GM12875 (cell line): Measurements from ENCODE around the gene TRAPPC2L.

Source experiments
- H3K4me3 ChIP-seq: one replicate; pipeline ENCODE4 v1.5.1; 2011; ENCODE audit warnings: low read depth, low read length, control low read depth
- TF ChIP-seq, protein P1 (sequence below): IDR thresholded peaks from 2 replicates; pipeline ENCODE4 v1.5.1; 2011; ENCODE audit warnings: low read depth, mild to moderate bottlenecking, control low read depth, inconsistent platforms, low read length, moderate library complexity, borderline replicate concordance; ENCODE audit not compliant: insufficient read depth

The TRAPPC2L gene

GRCh38 chr16:88901718-88902337, 44.9 kb downstream of the TRAPPC2L start:
- TF ChIP-seq, protein P1, sequence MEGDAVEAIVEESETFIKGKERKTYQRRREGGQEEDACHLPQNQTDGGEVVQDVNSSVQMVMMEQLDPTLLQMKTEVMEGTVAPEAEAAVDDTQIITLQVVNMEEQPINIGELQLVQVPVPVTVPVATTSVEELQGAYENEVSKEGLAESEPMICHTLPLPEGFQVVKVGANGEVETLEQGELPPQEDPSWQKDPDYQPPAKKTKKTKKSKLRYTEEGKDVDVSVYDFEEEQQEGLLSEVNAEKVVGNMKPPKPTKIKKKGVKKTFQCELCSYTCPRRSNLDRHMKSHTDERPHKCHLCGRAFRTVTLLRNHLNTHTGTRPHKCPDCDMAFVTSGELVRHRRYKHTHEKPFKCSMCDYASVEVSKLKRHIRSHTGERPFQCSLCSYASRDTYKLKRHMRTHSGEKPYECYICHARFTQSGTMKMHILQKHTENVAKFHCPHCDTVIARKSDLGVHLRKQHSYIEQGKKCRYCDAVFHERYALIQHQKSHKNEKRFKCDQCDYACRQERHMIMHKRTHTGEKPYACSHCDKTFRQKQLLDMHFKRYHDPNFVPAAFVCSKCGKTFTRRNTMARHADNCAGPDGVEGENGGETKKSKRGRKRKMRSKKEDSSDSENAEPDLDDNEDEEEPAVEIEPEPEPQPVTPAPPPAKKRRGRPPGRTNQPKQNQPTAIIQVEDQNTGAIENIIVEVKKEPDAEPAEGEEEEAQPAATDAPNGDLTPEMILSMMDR = no peak
- no peak overlapping the region for H3K4me3 ChIP-seq

GRCh38 chr16:88902744-88903143, 45.8 kb downstream of the TRAPPC2L start:
- no peak overlapping the region for H3K4me3 ChIP-seq
- TF ChIP-seq, protein P1 = no peak

DNA sequence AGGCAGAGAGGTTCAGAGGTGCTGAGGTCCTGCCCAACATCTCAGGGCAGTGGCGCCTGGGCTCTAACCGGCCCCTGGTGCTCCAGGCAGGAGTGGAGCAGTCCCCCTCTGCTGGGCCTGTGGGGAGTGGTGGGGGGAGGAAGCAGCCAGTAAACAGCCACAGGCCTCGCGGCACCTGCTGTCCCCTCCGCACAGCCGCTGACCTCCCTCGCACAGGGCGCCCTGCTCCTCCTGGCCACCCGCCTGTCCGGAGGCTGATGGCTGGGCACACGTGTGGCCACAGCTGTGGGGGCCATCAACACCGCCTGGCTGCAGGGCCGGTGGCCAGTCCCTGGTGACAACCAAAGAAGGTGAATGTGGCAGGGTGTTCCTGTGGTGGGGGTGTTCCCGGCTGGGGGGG, 46.3 kb downstream of the TRAPPC2L start:
- TF ChIP-seq, protein P1 = no peak

GRCh38 chr16:88904676-88905365, 47.9 kb downstream of the TRAPPC2L start:
- TF ChIP-seq, protein P1 = no peak
- no peak overlapping the region for H3K4me3 ChIP-seq

More for the DNA sequence above, 46.3 kb downstream of the TRAPPC2L start:
- no peak overlapping the region for H3K4me3 ChIP-seq

- no peak overlapping the region for H3K4me3 ChIP-seq
- TF ChIP-seq, protein P1 = no peak
These were observed 48.6 kb downstream of the TRAPPC2L start for GRCh38 chr16:88905563-88905962.

GRCh38 chr16:88906020-88906419, 49.1 kb downstream of the TRAPPC2L start:
- no peak overlapping the region for H3K4me3 ChIP-seq
- TF ChIP-seq, protein P1 = no peak
